ENCODE data around the gene STXBP3. TPM values are rescaled to one million over a fixed set of nuclear protein-coding genes. Genes with fewer than 3 reads are reported as not detected.
"Not testable (repeated sequence)": the region's sequence is repeated elsewhere in the genome, so short reads cannot be mapped to it uniquely, and the experiment has no call there.

The STXBP3 gene
- total and polyA plus RNA-seq, 2 of the 4 experiments (the other 2 are of a cell fraction): 19.1 to 19.7 TPM

DNA sequence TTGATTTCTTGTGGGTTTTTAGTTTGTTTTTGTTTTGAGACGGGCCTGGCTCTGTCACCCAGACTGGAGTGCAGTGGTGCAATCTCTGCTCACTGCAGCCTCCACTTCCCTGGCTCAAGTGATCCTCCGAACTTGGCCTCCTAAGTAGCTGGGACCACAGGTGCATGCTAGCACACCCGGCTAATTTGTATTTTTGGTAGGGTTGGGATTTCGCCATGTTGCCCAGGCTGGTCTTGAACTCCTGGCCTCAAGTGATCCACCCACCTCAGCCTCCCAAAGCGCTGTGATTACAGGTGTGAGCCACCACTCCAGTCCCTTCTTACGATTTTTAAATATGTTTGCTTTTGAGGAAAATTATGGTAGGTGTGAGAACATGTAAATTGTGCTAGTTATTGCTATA is 44.4 kb upstream of the STXBP3 start:
- CTCF ChIA-PET: interaction anchor here (0.6 kb wide), 1 partner anchor 21 kb away, joined by 3 read pairs; no protein-coding TSS in a partner anchor
- H2BK20ac ChIP-seq (ENCODE audit: low read depth, low read length); H2BK5ac ChIP-seq (ENCODE audit: low read depth, low read length, poor library complexity, severe bottlenecking); H3K4ac ChIP-seq (ENCODE audit: low read depth, low read length); H3K27ac ChIP-seq (ENCODE audit: insufficient read depth, low read length); H3K9me3 ChIP-seq (ENCODE audit: control insufficient read depth, insufficient read depth, low read length); H3K9me1 ChIP-seq (ENCODE audit: insufficient read depth, low read length); H2AFZ ChIP-seq (replicated peaks; ENCODE audit: low read length, poor library complexity); dilution Hi-C loops (cut with HindIII; ENCODE audit: low sequenced_read_pairs, unreplicated experiment); H3K4me1 ChIP-seq (ENCODE audit: control insufficient read depth, insufficient read depth, low read length); H4K91ac ChIP-seq (ENCODE audit: insufficient read depth, low read depth, low read length); H2BK120ac ChIP-seq (ENCODE audit: low read depth, low read length); BruUV-seq (replicated peaks); H3K56ac ChIP-seq (ENCODE audit: extremely low read depth, insufficient read depth, low read length); H3K4me3 ChIP-seq (ENCODE audit: insufficient read depth, low read depth, low read length); POLR2A ChIA-PET (ENCODE audit: unreplicated experiment); H4K20me1 ChIP-seq (ENCODE audit: insufficient read depth, low read length); in situ Hi-C loops (cut with MboI; ENCODE audit: low sequenced_read_pairs); DNase-seq; ATAC-seq (ENCODE audit: low read depth); H3K18ac ChIP-seq (ENCODE audit: low read depth, low read length); H2AK5ac ChIP-seq (ENCODE audit: low read depth, low read length); H3K23ac ChIP-seq (ENCODE audit: low read depth, low read length); H4K8ac ChIP-seq (ENCODE audit: low read depth in 2 of 2, low read length in 2 of 2); H3K14ac ChIP-seq (replicated peaks; ENCODE audit: low read depth, low read length); intact Hi-C loops (cut with micrococcal nuclease); H3K27me3 ChIP-seq (ENCODE audit: control insufficient read depth, insufficient read depth, low read length); H3K9ac ChIP-seq (ENCODE audit: low read depth, low read length); H2BK15ac ChIP-seq (ENCODE audit: low read depth, low read length); H3K4me2 ChIP-seq (ENCODE audit: low read depth, low read length); H2AK9ac ChIP-seq (replicated peaks; ENCODE audit: low read depth, low read length, poor library complexity); H4K5ac ChIP-seq (ENCODE audit: low read depth, low read length): not testable (repeated sequence)
- no CpG with 5 or more reads among the region's 6 CpGs for WGBS, 2 experiments (ENCODE audit: extremely low coverage in 2 of 2, insufficient read length in 1 of 2)
- H3K36me3 ChIP-seq (ENCODE audit: control insufficient read depth, insufficient read depth, low read length): peaks cover 21% of the 10 kb centered on the region
- H3K79me1 ChIP-seq (ENCODE audit: low read depth in 1 of 2, low read length in 2 of 2): peaks cover 7 to 16% of the 10 kb centered on the region in 2 experiments

Data from IMR-90 (cell line).